MCF 10A (cell line): Measurements from ENCODE around the gene GPHN. TPM values are rescaled to one million over a fixed set of nuclear protein-coding genes. Genes with fewer than 3 reads are reported as not detected.
A peak's percentile ranks its signal among the peaks of the same experiment; 100 is the strongest.

Experiments
- BruUV-seq: library from RNA; stranded (reverse); fragments of 400-500 nt; replicated peaks from 2 replicates; lab custom pipeline; 2021; lab: Mats Ljungman, UMichigan
- CTCF ChIA-PET: fragments of 300-600 bp; sonication (Branson Sonifier 250); formaldehyde crosslinking; extraction: SDS; loops from one replicate; lab custom pipeline; 2021; ENCODE audit warnings: antibody characterized with exemption, inconsistent platforms; lab: Yijun Ruan, JAX
- POLR2A ChIA-PET: fragments of 300-600, 350-650 bp; sonication (Branson Sonifier 250); formaldehyde crosslinking; extraction: SDS; loops from one replicate; lab custom pipeline; 2020; ENCODE audit warnings: antibody characterized with exemption, inconsistent platforms; lab: Yijun Ruan, JAX
- DNase-seq: peaks from one replicate; pipeline ENCODE4 v3.0.0-alpha.2; 2018; ENCODE audit not compliant: unreplicated experiment
- H3K27ac Mint-ChIP-seq: one replicate; pipeline ENCODE4 v1.8.0; 2022; ENCODE audit warnings: mild to moderate bottlenecking, low read depth, mixed read lengths; ENCODE audit not compliant: unreplicated experiment
- H3K27me3 Mint-ChIP-seq: one replicate; pipeline ENCODE4 v1.8.0; 2022; ENCODE audit warnings: mixed read lengths; ENCODE audit not compliant: insufficient read depth, unreplicated experiment
- H3K36me3 Mint-ChIP-seq: one replicate; pipeline ENCODE4 v1.8.0; 2022; ENCODE audit warnings: mild to moderate bottlenecking, moderate library complexity, mixed read lengths; ENCODE audit not compliant: insufficient read depth, unreplicated experiment
- H3K4me1 Mint-ChIP-seq: one replicate; pipeline ENCODE4 v1.8.0; 2022; ENCODE audit warnings: mixed read lengths; ENCODE audit not compliant: insufficient read depth, unreplicated experiment
- H3K4me3 Mint-ChIP-seq: one replicate; pipeline ENCODE4 v1.8.0; 2022; ENCODE audit warnings: mild to moderate bottlenecking, moderate library complexity, mixed read lengths; ENCODE audit not compliant: unreplicated experiment
- H3K9me3 Mint-ChIP-seq: one replicate; pipeline ENCODE4 v1.8.0; 2022; ENCODE audit warnings: mixed read lengths; ENCODE audit not compliant: unreplicated experiment
- CTCF ChIP-seq: fragments of 200-600 bp; IDR thresholded peaks from one replicate; pipeline ENCODE4 v1.8.0; 2022; ENCODE audit warnings: antibody characterized with exemption, mild to moderate bottlenecking; ENCODE audit not compliant: unreplicated experiment
- intact Hi-C: fragments of 100-400 bp; cut with micrococcal nuclease; formaldehyde crosslinking; loops from 2 replicates; pipeline ENCODE4 v1.14.1; 2022
- total RNA-seq: library from RNA; stranded (reverse); gene quantifications from 2 replicates; pipeline ENCODE4 v1.2.3, GENCODE V29; 2022

Gene GPHN
- total RNA-seq, 1 experiment from 2014 or later: 26.8 TPM

GRCh38 chr14:66508846-66509621 is 1.1 kb downstream of the GPHN start:
- POLR2A ChIA-PET: interaction anchor here (0.6 to 2.4 kb wide), 8 partner anchors 12 to 1141 kb away, joined by 3 to 30 read pairs (median 5); partner anchors contain the start of gene PALS1
- no peak for TF ChIP-seq CTCF

GRCh38 chr14:66509874-66510273 is 1.9 kb downstream of the GPHN start:
- DNase-seq: no peak
- H3K4me1 Mint-ChIP-seq: peaks cover 26% of the 10 kb centered on the region
- H3K27me3 Mint-ChIP-seq: no peaks in the 10 kb centered on the region
- BruUV-seq: TSS peak; percentile 36
- CTCF ChIA-PET: interaction anchor here (0.7 to 0.8 kb wide), 2 partner anchors 15 to 68 kb away, joined by 3 to 4 read pairs; no protein-coding TSS in a partner anchor
- peak overlapping the region; percentile 11 for H3K27ac Mint-ChIP-seq
- peak overlapping the region; percentile 78 for H3K4me3 Mint-ChIP-seq
- no peaks in the 10 kb centered on the region for H3K9me3 Mint-ChIP-seq
- POLR2A ChIA-PET: interaction anchor here (0.6 to 1.8 kb wide), 7 partner anchors 9 to 1407 kb away, joined by 3 to 15 read pairs (median 3); partner anchors contain the start of genes ATP6V1D and MAX
- intact Hi-C loops: loop anchor here (5.0 kb wide), 1 partner anchor 732 kb away; the partner anchor contains the start of gene PALS1
- no peaks in the 10 kb centered on the region for H3K36me3 Mint-ChIP-seq
- no peak for TF ChIP-seq CTCF

More at GRCh38 chr14:66508846-66509621, 1.1 kb downstream of the GPHN start:
- H3K27me3 Mint-ChIP-seq: no peaks in the 10 kb centered on the region
- peaks cover 18% of the 10 kb centered on the region for H3K4me1 Mint-ChIP-seq
- peak overlapping the region; percentile 78 for H3K4me3 Mint-ChIP-seq
- BruUV-seq: no TSS peak
- CTCF ChIA-PET: interaction anchor here (1.3 kb wide), 1 partner anchor 88 kb away, joined by 3 read pairs; no protein-coding TSS in a partner anchor
- peak overlapping the region; percentile 88 for H3K27ac Mint-ChIP-seq
- intact Hi-C loops: loop anchor here (5.0 kb wide), 1 partner anchor 733 kb away; the partner anchor contains the start of gene PALS1
- H3K9me3 Mint-ChIP-seq: no peaks in the 10 kb centered on the region
- DNase-seq: peak; percentile 33
- H3K36me3 Mint-ChIP-seq: no peaks in the 10 kb centered on the region

- intact Hi-C loops: no loop called here
- H3K27me3 Mint-ChIP-seq: no peaks in the 10 kb centered on the region
- CTCF ChIA-PET: interaction anchor here (1.0 kb wide), 1 partner anchor 110 kb away, joined by 3 read pairs; no protein-coding TSS in a partner anchor
- BruUV-seq: no TSS peak
- no peak for TF ChIP-seq CTCF
- no peak for DNase-seq
- peaks cover 30% of the 10 kb centered on the region for H3K4me1 Mint-ChIP-seq
- no peak overlapping the region for H3K4me3 Mint-ChIP-seq
- H3K36me3 Mint-ChIP-seq: no peaks in the 10 kb centered on the region
- H3K9me3 Mint-ChIP-seq: no peaks in the 10 kb centered on the region
- no peak overlapping the region for H3K27ac Mint-ChIP-seq
- POLR2A ChIA-PET: interaction anchor here (1.2 kb wide), 1 partner anchor 29 kb away, joined by 7 read pairs; no protein-coding TSS in a partner anchor
These were observed 3.9 kb downstream of the GPHN start for GRCh38 chr14:66511849-66512248.

- H3K4me3 Mint-ChIP-seq: no peak overlapping the region
- peak overlapping the region; percentile 21 for H3K27ac Mint-ChIP-seq
- no peaks in the 10 kb centered on the region for H3K9me3 Mint-ChIP-seq
- BruUV-seq: no TSS peak
- CTCF ChIA-PET: interaction anchor here (1.0 to 1.2 kb wide), 2 partner anchors 18 to 111 kb away, joined by 3 to 4 read pairs; no protein-coding TSS in a partner anchor
- intact Hi-C loops: no loop called here
- POLR2A ChIA-PET: interaction anchor here (0.7 to 1.4 kb wide), 5 partner anchors 9 to 845 kb away, joined by 3 to 7 read pairs (median 4); partner anchors contain the start of gene ATP6V1D
- TF ChIP-seq CTCF: no peak
- DNase-seq: peak; percentile 70
- no peaks in the 10 kb centered on the region for H3K36me3 Mint-ChIP-seq
- no peaks in the 10 kb centered on the region for H3K27me3 Mint-ChIP-seq
- H3K4me1 Mint-ChIP-seq: peaks cover 30% of the 10 kb centered on the region
These were observed 6.3 kb downstream of the GPHN start for GRCh38 chr14:66514213-66514612.
